HEK293 (cell line): ENCODE data around the gene RETREG3.

Experiments
- CTCF ChIA-PET: fragments of 350-600 bp; formaldehyde crosslinking; extraction: SDS; loops from one replicate; lab custom pipeline; 2021; ENCODE audit warnings: antibody characterized with exemption; lab: Yijun Ruan, JAX
- POLR2A ChIA-PET: fragments of 300-600 bp; formaldehyde crosslinking; extraction: SDS; loops from one replicate; lab custom pipeline; 2020; ENCODE audit warnings: antibody characterized with exemption, inconsistent platforms; lab: Yijun Ruan, JAX
- H3K27ac ChIP-seq: fragments of 200-500 bp; sonication (Bioruptor generic); 2 replicates; pipeline ENCODE4 v1.5.1; 2014; ENCODE audit warnings: low read depth, low read length, control low read depth, inconsistent platforms; ENCODE audit errors: extremely low read depth
- H3K36me3 ChIP-seq, 2 experiments: fragments of 200-500 bp in 1 of 2; sonication (Bioruptor generic) in 1 of 2; 1 replicate in 1 of 2; 2 replicates in 1 of 2; pipeline ENCODE4 v1.5.1; 2014 to 2017; ENCODE audit warnings: inconsistent platforms in 2 of 2, low read length in 2 of 2; ENCODE audit not compliant: control insufficient read depth in 2 of 2, insufficient read depth in 1 of 2
- H3K4me1 ChIP-seq: fragments of 200-500 bp; sonication (Bioruptor generic); 2 replicates; pipeline ENCODE4 v1.5.1; 2014; ENCODE audit warnings: mild to moderate bottlenecking, low read length, inconsistent platforms; ENCODE audit not compliant: control insufficient read depth, insufficient read depth
- H3K4me3 ChIP-seq: 2 replicates; pipeline ENCODE4 v1.5.1; 2011; ENCODE audit warnings: low read depth, mild to moderate bottlenecking, control low read depth, low read length, moderate library complexity
- H3K9me3 ChIP-seq: fragments of 200-500 bp; sonication (Bioruptor generic); 2 replicates; pipeline ENCODE4 v1.5.1; 2014; ENCODE audit warnings: low read depth, low read length, inconsistent platforms; ENCODE audit not compliant: control insufficient read depth, insufficient read depth
- CTCF ChIP-seq: fragments of 450-650 bp; formaldehyde crosslinking; IDR thresholded peaks from 2 replicates; pipeline ENCODE4 v1.5.1; 2016; ENCODE audit warnings: missing biosample characterization, missing genetic modification characterization
- HOXC10 ChIP-seq: sonication (generic); formaldehyde crosslinking; IDR thresholded peaks from 2 replicates; pipeline ENCODE4 v1.8.1; 2023; ENCODE audit warnings: mild to moderate bottlenecking, missing genetic modification reagents
- HOXD13 ChIP-seq: sonication (generic); formaldehyde crosslinking; IDR thresholded peaks from 2 replicates; pipeline ENCODE4 v1.8.0; 2022; ENCODE audit warnings: missing genetic modification reagents, borderline replicate concordance
- IKZF3 ChIP-seq: fragments of 450-650 bp; IDR thresholded peaks from 2 replicates; pipeline ENCODE4 v1.5.0; 2018; ENCODE audit warnings: missing biosample characterization, mild to moderate bottlenecking, missing genetic modification characterization, moderate library complexity
- KLF16 ChIP-seq: fragments of 450-650 bp; formaldehyde crosslinking; IDR thresholded peaks from 2 replicates; pipeline ENCODE4 v1.5.1; 2017; ENCODE audit warnings: missing biosample characterization, missing genetic modification characterization
- KLF9 ChIP-seq: fragments of 450-650 bp; formaldehyde crosslinking; IDR thresholded peaks from 2 replicates; pipeline ENCODE4 v1.5.1; 2016; ENCODE audit warnings: missing biosample characterization, missing genetic modification characterization, low read depth
- MYNN ChIP-seq: fragments of 450-650 bp; formaldehyde crosslinking; IDR thresholded peaks from 2 replicates; pipeline ENCODE4 v1.5.1; 2016; ENCODE audit warnings: missing biosample characterization, missing genetic modification characterization, borderline replicate concordance
- SP7 ChIP-seq: fragments of 450-650 bp; formaldehyde crosslinking; IDR thresholded peaks from 2 replicates; pipeline ENCODE4 v1.5.1; 2016; ENCODE audit warnings: missing biosample characterization, missing genetic modification characterization
- TSHZ1 ChIP-seq: fragments of 450-650 bp; formaldehyde crosslinking; IDR thresholded peaks from 2 replicates; pipeline ENCODE4 v1.5.1; 2016; ENCODE audit warnings: missing biosample characterization, missing genetic modification characterization, borderline replicate concordance
- ZBTB20 ChIP-seq: fragments of 450-650 bp; formaldehyde crosslinking; IDR thresholded peaks from 2 replicates; pipeline ENCODE4 v1.5.1; 2016; ENCODE audit warnings: missing biosample characterization, missing genetic modification characterization
- ZFHX2 ChIP-seq: fragments of 450-650 bp; formaldehyde crosslinking; conservative IDR thresholded peaks from 2 replicates; pipeline ENCODE4 v1.5.1; 2016; ENCODE audit warnings: missing biosample characterization, missing genetic modification characterization
- ZNF146 ChIP-seq: fragments of 450-650 bp; formaldehyde crosslinking; IDR thresholded peaks from 2 replicates; pipeline ENCODE4 v1.5.1; 2016; ENCODE audit warnings: missing biosample characterization, missing genetic modification characterization
- ZNF169 ChIP-seq: fragments of 450-650 bp; formaldehyde crosslinking; IDR thresholded peaks from 2 replicates; pipeline ENCODE4 v1.5.1; 2016; ENCODE audit warnings: missing biosample characterization, missing genetic modification characterization
- ZNF221 ChIP-seq: fragments of 450-650 bp; formaldehyde crosslinking; IDR thresholded peaks from 2 replicates; pipeline ENCODE4 v1.5.1; 2017; ENCODE audit warnings: missing biosample characterization, missing genetic modification characterization, borderline replicate concordance
- ZNF24 ChIP-seq: fragments of 450-650 bp; formaldehyde crosslinking; IDR thresholded peaks from 2 replicates; pipeline ENCODE4 v1.5.1; 2016; ENCODE audit warnings: missing biosample characterization, missing genetic modification characterization
- ZNF280C ChIP-seq: fragments of 450-650 bp; formaldehyde crosslinking; IDR thresholded peaks from 2 replicates; pipeline ENCODE4 v1.5.1; 2016; ENCODE audit warnings: missing biosample characterization, missing genetic modification characterization
- ZNF473 ChIP-seq: fragments of 450-650 bp; formaldehyde crosslinking; IDR thresholded peaks from 2 replicates; pipeline ENCODE4 v1.5.1; 2017; ENCODE audit warnings: missing biosample characterization, missing genetic modification characterization
- ZNF544 ChIP-seq: fragments of 450-650 bp; formaldehyde crosslinking; IDR thresholded peaks from 2 replicates; pipeline ENCODE4 v1.5.0; 2017; ENCODE audit warnings: missing biosample characterization, missing genetic modification characterization
- ZNF701 ChIP-seq: fragments of 450-650 bp; formaldehyde crosslinking; IDR thresholded peaks from 2 replicates; pipeline ENCODE4 v1.5.1; 2016; ENCODE audit warnings: missing biosample characterization, missing genetic modification characterization
- ZNF704 ChIP-seq: fragments of 450-650 bp; formaldehyde crosslinking; IDR thresholded peaks from 2 replicates; pipeline ENCODE4 v1.5.1; 2016; ENCODE audit warnings: missing biosample characterization, missing genetic modification characterization

The RETREG3 gene

GRCh38 chr17:42543190-42544079, 65.7 kb downstream of the RETREG3 start:
- H3K4me3 ChIP-seq = no peak overlapping the region
- TF ChIP-seq KLF9 (tag by site-specific recombination) = no peak
- no peak for TF ChIP-seq ZBTB20
- no peak for TF ChIP-seq ZNF146 (tag by site-specific recombination)
- TF ChIP-seq ZNF280C = no peak
- no peak for TF ChIP-seq SP7
- no peak for TF ChIP-seq ZNF704 (tag by site-specific recombination)
- TF ChIP-seq ZNF701 (tag by site-specific recombination) = no peak
- TF ChIP-seq ZNF169 (tag by site-specific recombination) = no peak
- TF ChIP-seq TSHZ1 (tag by site-specific recombination) = no peak
- no peak for TF ChIP-seq ZNF24
- no peak for TF ChIP-seq ZNF473 (tag by site-specific recombination)
- no peak for TF ChIP-seq MYNN (tag by site-specific recombination)
- TF ChIP-seq KLF16 (tag by site-specific recombination) = no peak
- TF ChIP-seq ZFHX2 = no peak
- TF ChIP-seq ZNF544 (tag by site-specific recombination) = no peak
- no peak for TF ChIP-seq HOXC10 (CRISPR knock-in tag)
- no peak for TF ChIP-seq IKZF3 (tag by site-specific recombination)
- no peak for TF ChIP-seq HOXD13 (CRISPR knock-in tag)
- no peak for TF ChIP-seq CTCF (tag by site-specific recombination)
- TF ChIP-seq ZNF221 = no peak
- no peaks in the 10 kb centered on the region for H3K9me3 ChIP-seq
- H3K36me3 ChIP-seq = peaks cover 20 to 51% of the 10 kb centered on the region in 2 experiments; a peak in 2 of 3 replicates
- POLR2A ChIA-PET = interaction anchor here (0.8 to 1.1 kb wide), 2 partner anchors 13 to 16 kb away, joined by 3 to 5 read pairs; no protein-coding TSS in a partner anchor
- H3K4me1 ChIP-seq = no peaks in the 10 kb centered on the region
- CTCF ChIA-PET = interaction anchor here (1.5 kb wide), 1 partner anchor 11 kb away, joined by 3 read pairs; no protein-coding TSS in a partner anchor
- no peak overlapping the region for H3K27ac ChIP-seq
